ENCODE results near the gene ACR. TPM values are rescaled to one million over a fixed set of nuclear protein-coding genes. Genes with fewer than 3 reads are reported as not detected.

ACR gene
- total RNA-seq, 1 donor: not detected

- no peak for TF ChIP-seq CTCF (IDR thresholded peaks at IDR 0.05; ENCODE audit: insufficient read depth, low read depth, low read length)
- H3K4me3 ChIP-seq (ENCODE audit: low read depth, low read length): no peak overlapping the region
- no peak for DNase-seq (ENCODE audit: low read depth)
Measured at GRCh38 chr22:50712341-50713007, 25.5 kb upstream of the ACR start.

- no peak overlapping the region for H3K4me3 ChIP-seq (ENCODE audit: low read depth, low read length)
- TF ChIP-seq CTCF (IDR thresholded peaks at IDR 0.05; ENCODE audit: insufficient read depth, low read depth, low read length): no peak
- no peak for DNase-seq (ENCODE audit: low read depth)
Measured at GRCh38 chr22:50713008-50713385, 25.0 kb upstream of the ACR start.

DNA sequence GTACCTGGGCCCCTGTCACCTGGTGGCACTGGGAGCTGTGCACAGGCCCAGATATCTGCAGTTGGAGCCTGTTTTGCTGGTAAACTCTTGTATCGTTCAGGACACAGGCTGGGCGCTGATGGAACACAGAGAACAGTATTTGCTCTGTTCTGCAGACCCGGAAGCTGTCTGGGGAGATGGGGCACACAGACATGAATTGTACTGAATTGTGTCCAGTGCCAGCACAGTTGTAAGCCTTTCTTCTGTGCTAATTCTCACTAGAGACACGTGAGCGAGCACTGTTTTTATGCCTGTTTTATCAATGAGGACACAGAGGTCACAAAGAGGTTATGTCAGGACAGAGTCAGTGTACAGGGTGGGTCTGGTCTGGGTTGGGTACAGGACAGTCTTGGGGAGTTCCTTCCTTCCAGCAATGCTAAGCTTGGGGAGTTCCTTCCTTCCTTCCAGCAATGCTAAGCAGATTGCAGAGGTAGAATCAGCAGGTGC, 24.4 kb upstream of the ACR start:
- no peak for TF ChIP-seq CTCF (IDR thresholded peaks at IDR 0.05; ENCODE audit: insufficient read depth, low read depth, low read length)
- no peak overlapping the region for H3K4me3 ChIP-seq (ENCODE audit: low read depth, low read length)
- no peak for DNase-seq (ENCODE audit: low read depth)

DNA sequence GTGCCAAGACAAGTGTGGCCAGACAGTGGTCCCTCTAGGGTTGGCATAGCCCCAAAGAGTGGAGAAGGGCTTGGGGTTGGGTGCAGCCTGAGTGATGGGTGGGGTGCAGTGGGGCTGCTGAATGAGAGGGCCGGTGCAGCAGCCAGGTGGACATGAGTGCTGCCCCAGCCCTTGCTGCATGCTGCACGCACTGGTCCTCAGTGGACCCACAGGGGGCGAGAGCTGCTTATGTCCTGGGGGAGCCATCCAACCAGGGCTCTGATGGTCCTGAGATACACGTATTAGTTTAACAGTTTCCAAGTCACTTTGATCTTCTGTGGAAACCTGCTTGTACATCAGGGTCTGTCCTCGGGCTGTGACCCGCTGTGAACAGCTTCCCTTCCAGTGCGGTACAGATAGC, 23.9 kb upstream of the ACR start:
- no peak for TF ChIP-seq CTCF (IDR thresholded peaks at IDR 0.05; ENCODE audit: insufficient read depth, low read depth, low read length)
- no peak overlapping the region for H3K4me3 ChIP-seq (ENCODE audit: low read depth, low read length)
- DNase-seq (ENCODE audit: low read depth): no peak

- no peak overlapping the region for H3K4me3 ChIP-seq (ENCODE audit: low read depth, low read length)
- DNase-seq (ENCODE audit: low read depth): no peak
- no peak for TF ChIP-seq CTCF (IDR thresholded peaks at IDR 0.05; ENCODE audit: insufficient read depth, low read depth, low read length)
Measured at GRCh38 chr22:50714631-50715179, 23.3 kb upstream of the ACR start.

DNA sequence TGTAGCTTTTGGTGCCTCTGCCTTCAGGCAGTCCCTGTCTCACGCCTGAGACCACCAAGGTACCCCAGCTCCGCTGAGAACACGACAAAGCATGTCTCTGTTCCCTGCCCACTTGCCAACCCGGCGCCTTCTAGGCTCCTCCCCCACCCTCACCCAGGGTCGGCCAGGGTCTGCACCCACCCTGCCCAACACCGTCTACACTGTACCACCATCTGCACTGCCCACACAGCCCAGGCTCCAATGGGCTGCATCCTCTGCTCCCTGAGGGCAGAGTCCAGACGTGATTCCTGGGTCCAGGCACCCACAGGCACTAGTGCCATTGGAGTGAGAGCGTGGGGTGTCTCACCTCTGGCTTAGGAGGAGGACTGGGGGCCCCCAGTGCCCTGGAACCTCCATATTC, 22.8 kb upstream of the ACR start:
- no peak for DNase-seq (ENCODE audit: low read depth)
- H3K4me3 ChIP-seq (ENCODE audit: low read depth, low read length): no peak overlapping the region
- no peak for TF ChIP-seq CTCF (IDR thresholded peaks at IDR 0.05; ENCODE audit: insufficient read depth, low read depth, low read length)

DNA sequence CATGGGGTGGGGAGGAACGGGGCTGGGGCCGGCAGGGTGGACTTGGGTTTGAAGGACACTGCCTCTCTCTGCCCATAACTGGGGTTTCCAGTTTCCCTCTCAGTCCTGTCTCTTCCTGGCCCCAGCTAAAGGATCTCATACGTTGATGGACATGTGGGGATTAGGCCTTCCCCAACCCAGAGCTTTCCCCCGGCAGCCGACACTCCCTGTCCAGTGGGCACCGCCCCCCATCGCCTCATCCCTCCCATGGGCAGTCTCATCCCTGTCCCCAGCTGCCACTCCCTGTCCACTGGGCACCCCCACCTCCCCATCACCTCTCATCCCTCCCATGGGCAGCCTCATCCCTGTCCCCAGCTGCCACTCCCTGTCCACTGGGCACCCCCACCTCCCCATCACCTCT, 22.2 kb upstream of the ACR start:
- TF ChIP-seq CTCF (IDR thresholded peaks at IDR 0.05; ENCODE audit: insufficient read depth, low read depth, low read length): no peak
- DNase-seq (ENCODE audit: low read depth): no peak
- no peak overlapping the region for H3K4me3 ChIP-seq (ENCODE audit: low read depth, low read length)

All from fibroblast of villous mesenchyme (primary cell).